Small intestine (tissue), 7 donors: ENCODE data around the gene POLA2. TPM values are rescaled to one million over a fixed set of nuclear protein-coding genes. Genes with fewer than 3 reads are reported as not detected.

Experiments
- DNase-seq, 2 donors: peaks; one replicate each; pipeline versions ENCODE4 v3.0.0 to v3.0.0-alpha.2; 2013
- FAIRE-seq: peaks from 2 replicates; lab custom pipeline; 2012; peaks lifted over from hg19 to GRCh38; lab: Jason Lieb, UNC
- H3K27ac ChIP-seq, 3 donors: one replicate each; pipeline ENCODE4 v1.5.1; 2013; ENCODE audit warnings: low read length in 2 of 3, mild to moderate bottlenecking in 2 of 3, control low read depth in 1 of 3, inconsistent platforms in 1 of 3, low read depth in 1 of 3, moderate library complexity in 1 of 3
- H3K27me3 ChIP-seq, 3 donors: one replicate each; pipeline ENCODE4 v1.6.1; 2013; ENCODE audit warnings: low read length in 3 of 3, inconsistent platforms in 1 of 3; ENCODE audit not compliant: control insufficient read depth in 3 of 3, insufficient read depth in 3 of 3
- H3K36me3 ChIP-seq, 3 donors: one replicate each; pipeline ENCODE4 v1.6.1; 2013; ENCODE audit warnings: low read length in 3 of 3, inconsistent platforms in 1 of 3, low read depth in 1 of 3, mild to moderate bottlenecking in 1 of 3, moderate library complexity in 1 of 3; ENCODE audit not compliant: control insufficient read depth in 3 of 3, insufficient read depth in 2 of 3
- H3K4me1 ChIP-seq, 3 donors: one replicate each; pipeline ENCODE4 v1.6.1; 2013; ENCODE audit warnings: low read length in 2 of 3, inconsistent platforms in 1 of 3, low read depth in 1 of 3, mild to moderate bottlenecking in 1 of 3, moderate library complexity in 1 of 3; ENCODE audit not compliant: control insufficient read depth in 3 of 3, insufficient read depth in 2 of 3
- H3K4me3 ChIP-seq, 3 donors: one replicate each; pipeline ENCODE4 v1.5.1; 2013; ENCODE audit warnings: low read length in 3 of 3, control low read depth in 1 of 3, inconsistent platforms in 1 of 3, low read depth in 1 of 3, mild to moderate bottlenecking in 1 of 3, moderate library complexity in 1 of 3
- H3K9me3 ChIP-seq, 2 donors: one replicate each; pipeline ENCODE4 v1.6.1; 2013; ENCODE audit warnings: low read depth in 1 of 2, low read length in 1 of 2; ENCODE audit not compliant: control insufficient read depth in 2 of 2, insufficient read depth in 1 of 2
- WGBS, 3 donors: extraction: QIAGEN DNeasy Blood & Tissue Kit; methylation state at CpG; one replicate each; pipeline ENCODE4 v1.1.7; 2013; 5-methylcytosine and 5-hydroxymethylcytosine counted together
- polyA plus RNA-seq, 4 donors: library from polyadenylated mRNA; stranded (reverse) in 3 of 4; unstranded in 1 of 4; fragments of 200-250 nt in 3 of 4; fragments of 120-200 nt in 1 of 4; gene quantifications; one replicate each; pipeline versions ENCODE4 v1.2.1 to v1.2.3, GENCODE V29; 2013
- donor health status: healthy with polysubstance abuse.
- donor health status: control.
- donor health status: control.
- donor health status: Bipolar disorder and iron deficiency.
- donor health status: healthy.

POLA2 gene
- polyA plus RNA-seq, 4 donors: 1.3 to 14.8 (median 9.1) TPM

- 93 to 97% (median 94%) methylated on average over 3 of the region's 3 CpGs for WGBS, 3 donors
- H3K4me1 ChIP-seq: no peaks in the 10 kb centered on the region
Observed at GRCh38 chr11:65341856-65342255, 80.1 kb downstream of the POLA2 start.

More at GRCh38 chr11:65341856-65342255, 80.1 kb downstream of the POLA2 start:
- no peaks in the 10 kb centered on the region for H3K9me3 ChIP-seq
- H3K4me3 ChIP-seq: no peak overlapping the region
- no peaks in the 10 kb centered on the region for H3K27me3 ChIP-seq
- H3K27ac ChIP-seq: no peak overlapping the region
- peaks cover 28 to 84% (median 31%) of the 10 kb centered on the region in 3 donors for H3K36me3 ChIP-seq
- FAIRE-seq (no peak), DNase-seq (no peak)

Other genes with a start within 250 kb of the POLA2 start
- 100 to 1,000 TPM in 1 of 4 donors, 10 to 100 TPM in 3; 72.0 to 121 (median 85.9) TPM for gene ARL2, start 247.8 kb upstream of the POLA2 start, polyA plus RNA-seq
- gene SNX15, start 234.5 kb upstream of the POLA2 start, polyA plus RNA-seq: 10 to 100 TPM; 23.2 to 46.6 (median 31.0) TPM
- 10 to 100 TPM in 2 of 4 donors, 1 to 10 TPM in 2; 6.9 to 18.1 (median 9.0) TPM for gene SAC3D1, start 220.8 kb upstream of the POLA2 start, polyA plus RNA-seq
- 100 to 1,000 TPM in 2 of 4 donors, 10 to 100 TPM in 2; 26.5 to 436 (median 104) TPM for gene NAALADL1, start 203.4 kb upstream of the POLA2 start, polyA plus RNA-seq
- gene CDCA5, start 177.9 kb upstream of the POLA2 start, polyA plus RNA-seq: 10 to 100 TPM in 2 of 4 donors, 1 to 10 TPM in 1, under 1 TPM in 1; 0.54 to 19.3 (median 8.8) TPM
- 10 to 100 TPM; 40.5 to 65.8 (median 53.7) TPM for gene ZFPL1, start 177.7 kb upstream of the POLA2 start, polyA plus RNA-seq
- gene VPS51, start 165.7 kb upstream of the POLA2 start, polyA plus RNA-seq: 100 to 1,000 TPM; 111 to 159 (median 136) TPM
- gene TM7SF2, start 150.1 kb upstream of the POLA2 start, polyA plus RNA-seq: 10 to 100 TPM; 21.1 to 64.6 (median 40.3) TPM
- 10 to 100 TPM in 3 of 4 donors, 1 to 10 TPM in 1; 7.7 to 13.6 (median 13.0) TPM for gene ZNHIT2, start 144.3 kb upstream of the POLA2 start, polyA plus RNA-seq
- gene FAU, start 139.8 kb upstream of the POLA2 start, polyA plus RNA-seq: 1,000 to 10,000 TPM in 2 of 4 donors, 100 to 1,000 TPM in 2; 960 to 1,177 (median 1,066) TPM
- 10 to 100 TPM; 35.2 to 65.7 (median 50.6) TPM for gene MRPL49, start 139.6 kb upstream of the POLA2 start, polyA plus RNA-seq
- gene SYVN1, start 127.4 kb upstream of the POLA2 start, polyA plus RNA-seq: 10 to 100 TPM; 10.5 to 34.4 (median 19.5) TPM
- under 1 TPM in 1 of 4 donors, not detected in 3; 0.13 TPM for gene SPDYC, start 91.7 kb upstream of the POLA2 start, polyA plus RNA-seq
- 100 to 1,000 TPM; 107 to 218 (median 205) TPM for gene CAPN1, start 80.0 kb upstream of the POLA2 start, polyA plus RNA-seq
- gene CDC42EP2, start 52.9 kb downstream of the POLA2 start, polyA plus RNA-seq: 10 to 100 TPM; 10.4 to 39.4 (median 25.7) TPM
- 10 to 100 TPM; 12.5 to 45.0 (median 20.1) TPM for gene DPF2, start 71.9 kb downstream of the POLA2 start, polyA plus RNA-seq
- 1 to 10 TPM; 2.1 to 9.4 (median 3.8) TPM for gene TIGD3, start 92.8 kb downstream of the POLA2 start, polyA plus RNA-seq
- 10 to 100 TPM; 13.9 to 35.4 (median 22.1) TPM for gene SLC25A45, start 120.7 kb downstream of the POLA2 start, polyA plus RNA-seq
- 10 to 100 TPM; 24.4 to 31.1 (median 26.9) TPM for gene FRMD8, start 124.7 kb downstream of the POLA2 start, polyA plus RNA-seq
- gene NEAT1, start 160.8 kb downstream of the POLA2 start, polyA plus RNA-seq: 1,000 to 10,000 TPM in 2 of 4 donors, 100 to 1,000 TPM in 2; 256 to 3,420 (median 1,041) TPM
- gene MALAT1, start 237.1 kb downstream of the POLA2 start, polyA plus RNA-seq: 100 to 1,000 TPM; 155 to 454 (median 226) TPM